ENCODE results near the gene C1orf232. TPM values are rescaled to one million over a fixed set of nuclear protein-coding genes. Genes with fewer than 3 reads are reported as not detected.

Gene C1orf232
- total RNA-seq, 2 experiments from 2014 or later, result not detected

- Mint-ChIP-seq H3K36me3 (peaks cover 6% of the 10 kb centered on the region), H3K27ac (peak overlapping the region; percentile 87), H3K27me3 (no peaks in the 10 kb centered on the region), H3K4me1 (peaks cover 40% of the 10 kb centered on the region), H3K9me3 (no peaks in the 10 kb centered on the region), H3K4me3 (peak overlapping the region; percentile 65)
- DNase-seq, result no peak
Measured at GRCh38 chr1:26125946-26126320, 42.8 kb downstream of the C1orf232 start.

- Mint-ChIP-seq H3K27ac (peak overlapping the region; percentile 87), H3K4me3 (no peak overlapping the region), H3K4me1 (peaks cover 41% of the 10 kb centered on the region), H3K36me3 (peaks cover 6% of the 10 kb centered on the region), H3K27me3 (no peaks in the 10 kb centered on the region), H3K9me3 (no peaks in the 10 kb centered on the region)
- no peak for DNase-seq
Measured at GRCh38 chr1:26125382-26125781, 43.4 kb downstream of the C1orf232 start.

GRCh38 chr1:26124418-26125331 lies 44.1 kb downstream of the C1orf232 start:
- no peak overlapping the region for H3K4me3 Mint-ChIP-seq
- DNase-seq, result no peak
- H3K36me3 Mint-ChIP-seq, result peaks cover 6% of the 10 kb centered on the region
- no peaks in the 10 kb centered on the region for H3K27me3 Mint-ChIP-seq
- H3K4me1 Mint-ChIP-seq, result peaks cover 48% of the 10 kb centered on the region
- no peaks in the 10 kb centered on the region for H3K9me3 Mint-ChIP-seq
- no peak overlapping the region for H3K27ac Mint-ChIP-seq

GRCh38 chr1:26122988-26123973 lies 45.5 kb downstream of the C1orf232 start:
- no peak for DNase-seq
- Mint-ChIP-seq H3K27ac (peak overlapping the region; percentile 5), H3K36me3 (peaks cover 12% of the 10 kb centered on the region), H3K4me1 (peaks cover 56% of the 10 kb centered on the region), H3K9me3 (no peaks in the 10 kb centered on the region), H3K27me3 (no peaks in the 10 kb centered on the region), H3K4me3 (no peak overlapping the region)

DNA sequence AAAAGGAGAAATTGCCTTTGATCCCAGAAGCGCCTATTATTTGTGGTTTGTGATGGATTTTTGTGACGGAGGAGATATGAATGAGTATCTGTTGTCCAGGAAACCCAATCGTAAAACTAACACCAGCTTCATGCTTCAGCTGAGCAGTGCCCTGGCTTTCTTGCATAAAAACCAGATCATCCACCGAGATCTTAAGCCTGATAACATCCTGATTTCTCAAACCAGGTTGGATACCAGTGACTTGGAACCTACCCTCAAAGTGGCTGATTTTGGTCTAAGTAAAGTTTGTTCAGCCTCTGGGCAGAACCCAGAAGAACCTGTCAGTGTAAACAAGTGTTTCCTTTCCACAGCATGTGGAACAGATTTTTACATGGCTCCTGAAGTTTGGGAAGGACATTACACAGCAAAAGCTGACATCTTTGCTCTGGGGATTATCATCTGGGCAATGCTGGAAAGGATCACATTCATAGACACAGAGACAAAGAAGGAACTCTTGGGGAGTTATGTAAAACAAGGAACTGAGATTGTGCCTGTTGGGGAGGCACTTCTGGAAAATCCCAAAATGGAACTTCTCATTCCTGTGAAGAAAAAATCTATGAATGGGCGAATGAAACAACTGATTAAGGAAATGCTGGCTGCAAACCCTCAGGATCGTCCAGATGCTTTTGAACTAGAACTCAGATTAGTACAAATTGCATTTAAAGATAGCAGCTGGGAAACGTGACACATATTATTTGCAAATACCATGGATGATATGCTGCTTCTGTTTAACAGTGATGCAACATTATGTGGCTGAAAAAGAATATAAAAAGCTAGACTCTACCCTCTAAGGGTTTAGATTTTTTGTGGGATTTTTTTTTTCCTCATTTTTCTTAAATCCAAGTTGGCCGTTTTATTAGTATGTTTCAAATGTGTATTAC lies 46.6 kb downstream of the C1orf232 start:
- Mint-ChIP-seq H3K27ac (peak overlapping the region; percentile 11), H3K27me3 (no peaks in the 10 kb centered on the region), H3K36me3 (peaks cover 12% of the 10 kb centered on the region), H3K4me1 (peaks cover 45% of the 10 kb centered on the region), H3K4me3 (no peak overlapping the region), H3K9me3 (no peaks in the 10 kb centered on the region)
- no peak for DNase-seq

GRCh38 chr1:26119892-26120608 lies 48.7 kb downstream of the C1orf232 start:
- peaks cover 12% of the 10 kb centered on the region for H3K36me3 Mint-ChIP-seq

DNA sequence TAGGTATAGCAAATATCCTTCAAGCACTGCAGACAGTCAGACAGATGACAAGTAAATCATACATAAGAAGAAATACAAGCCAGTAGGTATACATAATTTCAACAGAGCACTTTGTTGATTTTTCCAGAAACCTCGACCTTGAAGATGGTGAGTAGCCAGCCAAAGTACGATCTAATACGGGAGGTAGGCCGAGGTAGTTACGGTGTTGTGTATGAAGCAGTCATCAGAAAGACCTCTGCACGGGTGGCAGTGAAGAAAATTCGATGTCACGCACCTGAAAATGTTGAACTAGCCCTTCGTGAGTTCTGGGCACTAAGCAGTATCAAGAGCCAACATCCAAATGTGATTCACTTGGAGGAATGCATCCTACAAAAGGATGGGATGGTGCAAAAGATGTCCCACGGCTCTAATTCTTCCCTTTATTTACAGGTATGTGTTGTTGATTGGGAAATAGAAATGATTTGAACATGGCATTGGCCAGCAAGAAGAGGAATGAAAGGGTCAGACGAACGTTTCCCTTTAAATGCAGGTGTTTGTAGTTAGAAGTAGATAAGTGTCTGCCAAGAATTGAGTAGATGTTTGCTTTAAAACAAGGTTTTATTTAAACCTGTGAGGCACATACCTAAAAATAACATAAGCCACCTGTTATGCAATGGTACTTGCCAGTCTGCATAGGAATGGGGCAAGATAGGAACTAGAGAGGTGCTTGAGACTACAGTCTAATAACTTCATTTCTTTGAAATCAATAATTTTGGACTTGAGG lies 54.4 kb downstream of the C1orf232 start:
- no peaks in the 10 kb centered on the region for H3K27me3 Mint-ChIP-seq
- peaks cover 28% of the 10 kb centered on the region for H3K4me1 Mint-ChIP-seq
- peaks cover 9% of the 10 kb centered on the region for H3K36me3 Mint-ChIP-seq
- H3K27ac Mint-ChIP-seq, result no peak overlapping the region
- H3K9me3 Mint-ChIP-seq, result no peaks in the 10 kb centered on the region
- DNase-seq, result no peak
- H3K4me3 Mint-ChIP-seq, result no peak overlapping the region

More at GRCh38 chr1:26119892-26120608, 48.7 kb downstream of the C1orf232 start:
- DNase-seq, result no peak
- no peaks in the 10 kb centered on the region for H3K27me3 Mint-ChIP-seq
- H3K4me3 Mint-ChIP-seq, result peak overlapping the region; percentile 45
- H3K9me3 Mint-ChIP-seq, result no peaks in the 10 kb centered on the region
- peak overlapping the region; percentile 85 for H3K27ac Mint-ChIP-seq
- H3K4me1 Mint-ChIP-seq, result peaks cover 33% of the 10 kb centered on the region

Other genes starting within 250 kb of the C1orf232 start
- gene PAFAH2, start 170.9 kb downstream of the C1orf232 start, total RNA-seq, result 1 to 10 TPM; 8.6 to 8.8 TPM
- not detected for gene EXTL1, start 147.2 kb downstream of the C1orf232 start, total RNA-seq
- gene SLC30A2, start 122.8 kb downstream of the C1orf232 start, total RNA-seq, result not detected
- not detected for gene TRIM63, start 101.3 kb downstream of the C1orf232 start, total RNA-seq
- gene PDIK1L, start 57.1 kb downstream of the C1orf232 start, total RNA-seq, result 10 to 100 TPM; 16.3 to 17.3 TPM
- gene FAM110D, start 9.9 kb downstream of the C1orf232 start, total RNA-seq, result not detected
- gene ZNF593, start 945 bp upstream of the C1orf232 start, total RNA-seq, result 10 to 100 TPM; 90.8 to 93.3 TPM
- gene ZNF593OS, start 2.9 kb upstream of the C1orf232 start, total RNA-seq, result not detected
- 1 to 10 TPM; 2.2 to 2.4 TPM for gene CNKSR1, start 8.5 kb upstream of the C1orf232 start, total RNA-seq
- gene CATSPER4, start 21.6 kb upstream of the C1orf232 start, total RNA-seq, result not detected
- gene CEP85, start 65.2 kb upstream of the C1orf232 start, total RNA-seq, result 10 to 100 TPM; 28.1 to 29.6 TPM
- 100 to 1,000 TPM; 292 to 295 TPM for gene SH3BGRL3, start 111.1 kb upstream of the C1orf232 start, total RNA-seq
- gene UBXN11, start 137.7 kb upstream of the C1orf232 start, total RNA-seq, result 10 to 100 TPM; 30.5 to 31.7 TPM
- 100 to 1,000 TPM; 263 to 278 TPM for gene CD52, start 149.0 kb upstream of the C1orf232 start, total RNA-seq
- gene CRYBG2, start 185.2 kb upstream of the C1orf232 start, total RNA-seq, result 1 to 10 TPM; 4.9 to 5.1 TPM
- gene ZNF683, start 203.8 kb upstream of the C1orf232 start, total RNA-seq, result under 1 TPM; 0.27 to 0.32 TPM
- not detected for gene LIN28A, start 241.9 kb upstream of the C1orf232 start, total RNA-seq

Measured in activated naive CD8-positive, alpha-beta T cell treated with anti-CD3 and anti-CD28 coated beads for 36 hours (primary cell).